H1 (cell line): ENCODE results near the gene TRIM32. TPM values are rescaled to one million over a fixed set of nuclear protein-coding genes. Genes with fewer than 3 reads are reported as not detected.

Source experiments
- CTCF ChIA-PET: fragments of 300-600 bp; sonication (Branson Sonifier 250); formaldehyde crosslinking; loops from one replicate; lab custom pipeline; 2021; ENCODE audit not compliant: partially characterized antibody; lab: Charles Lee
- POLR2A ChIA-PET: fragments of 300-600 bp; sonication (Branson Sonifier 250); formaldehyde crosslinking; loops from one replicate; lab custom pipeline; 2021; ENCODE audit warnings: inconsistent platforms; ENCODE audit not compliant: partially characterized antibody; lab: Charles Lee
- DNase-seq, 2 experiments: peaks; one replicate each; pipeline versions ENCODE4 v3.0.0 to v3.0.0-alpha.2; 2010 to 2022; ENCODE audit warnings: low spot score in 2 of 2, low read depth in 1 of 2, mixed read lengths in 1 of 2
- FAIRE-seq: peaks from 2 replicates; lab custom pipeline; 2011; peaks lifted over from hg19 to GRCh38; lab: Jason Lieb, UNC
- H2AFZ ChIP-seq: 2 replicates; pipeline ENCODE4 v1.8.1; 2012; ENCODE audit warnings: low read length, inconsistent platforms
- H2AK5ac ChIP-seq: 2 replicates; pipeline ENCODE4 v1.6.1; 2013; ENCODE audit warnings: low read depth, low read length
- H2BK120ac ChIP-seq: replicated peaks from 2 replicates; pipeline ENCODE3; 2013; ENCODE audit warnings: low read depth, low read length, inconsistent platforms
- H2BK12ac ChIP-seq: 2 replicates; pipeline ENCODE4 v1.6.1; 2013; ENCODE audit warnings: low read depth, low read length
- H2BK15ac ChIP-seq: 2 replicates; pipeline ENCODE4 v1.6.1; 2013; ENCODE audit warnings: low read length
- H2BK20ac ChIP-seq: 2 replicates; pipeline ENCODE4 v1.6.1; 2013; ENCODE audit warnings: low read length
- H2BK5ac ChIP-seq: 2 replicates; pipeline ENCODE4 v1.6.1; 2013; ENCODE audit warnings: low read depth, low read length
- H3K14ac ChIP-seq: 2 replicates; pipeline ENCODE4 v1.6.1; 2013; ENCODE audit warnings: inconsistent platforms; ENCODE audit not compliant: insufficient read length
- H3K18ac ChIP-seq: 2 replicates; pipeline ENCODE4 v1.6.1; 2013; ENCODE audit warnings: low read length; ENCODE audit errors: extremely low read depth
- H3K23ac ChIP-seq: 2 replicates; pipeline ENCODE4 v1.6.1; 2013; ENCODE audit warnings: inconsistent platforms; ENCODE audit not compliant: insufficient read length
- H3K23me2 ChIP-seq: 2 replicates; pipeline ENCODE4 v1.6.1; 2013; ENCODE audit warnings: low read depth, low read length
- H3K27ac ChIP-seq: 2 replicates; pipeline ENCODE4 v1.6.1; 2011; ENCODE audit warnings: low read depth, low read length, inconsistent platforms
- H3K27me3 ChIP-seq, 4 experiments: replicated peaks in 1 of 4; 1 replicate in 1 of 4; 2 replicates in 3 of 4; pipeline versions ENCODE4 v1.6.1 to v1.8.1; 2011 to 2013; ENCODE audit warnings: low read length in 3 of 4, mild to moderate bottlenecking in 3 of 4, inconsistent platforms in 2 of 4, mixed read lengths in 2 of 4, moderate library complexity in 1 of 4; ENCODE audit not compliant: control insufficient read depth in 3 of 4, insufficient read depth in 3 of 4; ENCODE audit errors: extremely low read depth in 1 of 4
- H3K36me3 ChIP-seq, 4 experiments: 2 replicates each; pipeline versions ENCODE4 v1.6.1 to v1.8.1; 2011 to 2013; ENCODE audit warnings: mild to moderate bottlenecking in 4 of 4, low read length in 3 of 4, moderate library complexity in 2 of 4, control low read depth in 1 of 4, inconsistent platforms in 1 of 4; ENCODE audit not compliant: insufficient read depth in 4 of 4, control insufficient read depth in 2 of 4
- H3K4ac ChIP-seq: replicated peaks from 2 replicates; pipeline ENCODE3; 2013; ENCODE audit warnings: low read length, low read depth, mixed read lengths, inconsistent platforms; ENCODE audit not compliant: insufficient read length
- H3K4me1 ChIP-seq, 4 experiments: replicated peaks in 1 of 4; 1 replicate in 1 of 4; 2 replicates in 3 of 4; pipeline versions ENCODE4 v1.6.1 to v1.8.1; 2011 to 2013; ENCODE audit warnings: low read length in 3 of 4, inconsistent platforms in 2 of 4, mixed read lengths in 1 of 4; ENCODE audit not compliant: insufficient read depth in 4 of 4, control insufficient read depth in 3 of 4
- H3K4me2 ChIP-seq, 2 experiments: 2 replicates each; pipeline versions ENCODE4 v1.6.1 to v1.8.1; 2011 to 2013; ENCODE audit warnings: low read depth in 2 of 2, low read length in 2 of 2, control low read depth in 1 of 2, inconsistent platforms in 1 of 2, mild to moderate bottlenecking in 1 of 2; ENCODE audit not compliant: insufficient read depth in 1 of 2
- H3K4me3 ChIP-seq, 4 experiments: fragments of 200-600, 300-600 bp in 1 of 4; sonication (generic), shearing (Covaris generic), sonication (Bioruptor Twin) in 1 of 4; 2 replicates each; pipeline versions ENCODE4 v1.5.1 to v1.8.1; 2011 to 2016; ENCODE audit warnings: low read length in 4 of 4, low read depth in 3 of 4, control low read depth in 2 of 4, inconsistent platforms in 2 of 4, mild to moderate bottlenecking in 2 of 4, mixed read lengths in 1 of 4, moderate library complexity in 1 of 4; ENCODE audit not compliant: insufficient read depth in 2 of 4; ENCODE audit errors: extremely low read depth in 1 of 4
- H3K56ac ChIP-seq: replicated peaks from 2 replicates; pipeline ENCODE3; 2013; ENCODE audit warnings: low read depth, mild to moderate bottlenecking, mixed read lengths, low read length, inconsistent platforms; ENCODE audit not compliant: insufficient read length
- H3K79me1 ChIP-seq: 2 replicates; pipeline ENCODE4 v1.6.1; 2013; ENCODE audit warnings: low read depth, low read length, control low read depth
- H3K79me2 ChIP-seq, 2 experiments: 2 replicates each; pipeline versions ENCODE4 v1.6.1 to v1.8.1; 2012 to 2013; ENCODE audit warnings: low read length in 2 of 2, mild to moderate bottlenecking in 2 of 2, inconsistent platforms in 1 of 2; ENCODE audit not compliant: insufficient read depth in 2 of 2, control insufficient read depth in 1 of 2
- H3K9ac ChIP-seq, 4 experiments: replicated peaks in 1 of 4; 1 replicate in 1 of 4; 2 replicates in 3 of 4; pipeline versions ENCODE4 v1.6.1 to v1.8.1; 2011 to 2013; ENCODE audit warnings: low read depth in 3 of 4, low read length in 3 of 4, control low read depth in 2 of 4, mild to moderate bottlenecking in 2 of 4, moderate library complexity in 2 of 4, inconsistent platforms in 1 of 4; ENCODE audit errors: extremely low read depth in 1 of 4
- H3K9me3 ChIP-seq, 2 experiments: 2 replicates each; pipeline versions ENCODE4 v1.6.1 to v1.8.1; 2012 to 2013; ENCODE audit warnings: mild to moderate bottlenecking in 2 of 2, moderate library complexity in 2 of 2, control low read depth in 1 of 2, inconsistent platforms in 1 of 2, low read depth in 1 of 2, low read length in 1 of 2, mixed read lengths in 1 of 2; ENCODE audit not compliant: insufficient read depth in 2 of 2
- H4K20me1 ChIP-seq, 2 experiments: replicated peaks in 1 of 2; 2 replicates each; pipeline versions ENCODE3 to v1.8.1; 2011 to 2013; ENCODE audit warnings: inconsistent platforms in 2 of 2, low read length in 2 of 2, mild to moderate bottlenecking in 1 of 2; ENCODE audit not compliant: insufficient read depth in 2 of 2, control insufficient read depth in 1 of 2
- H4K5ac ChIP-seq: 2 replicates; pipeline ENCODE4 v1.6.1; 2013; ENCODE audit warnings: low read length, low read depth, mixed read lengths, inconsistent platforms; ENCODE audit not compliant: insufficient read length
- H4K8ac ChIP-seq: 2 replicates; pipeline ENCODE4 v1.8.0; 2013; ENCODE audit warnings: mild to moderate bottlenecking, moderate library complexity, low read length, inconsistent platforms; ENCODE audit not compliant: insufficient read depth; ENCODE audit errors: extremely low read depth
- H4K91ac ChIP-seq: replicated peaks from 2 replicates; pipeline ENCODE3; 2013; ENCODE audit warnings: low read length, mixed read lengths, inconsistent platforms; ENCODE audit not compliant: insufficient read length
- ASH2L ChIP-seq: fragments of 200-600, 300-600 bp; sonication (generic); IDR thresholded peaks from one replicate; pipeline ENCODE4 v1.7.1; 2017; ENCODE audit warnings: low read length
- BCL11A ChIP-seq, 2 experiments: IDR thresholded peaks; one replicate each; pipeline ENCODE4 v1.6.1; 2011; ENCODE audit warnings: low read depth in 2 of 2, low read length in 2 of 2, mild to moderate bottlenecking in 2 of 2
- CBX8 ChIP-seq: fragments of 300-800, 300-1000 bp; sonication (generic); IDR thresholded peaks from 2 replicates; pipeline ENCODE4 v1.7.1; 2016; ENCODE audit warnings: low read depth, low read length, borderline replicate concordance
- CHD2 ChIP-seq: IDR thresholded peaks from 2 replicates; pipeline ENCODE4 v1.6.1; 2012; ENCODE audit warnings: low read length, improper control_type of control experiment
- POLR2A ChIP-seq, 2 experiments: IDR thresholded peaks; 1 replicate in 1 of 2; 2 replicates in 1 of 2; pipeline ENCODE4 v1.6.1; 2011; ENCODE audit warnings: low read depth in 2 of 2, low read length in 2 of 2, mild to moderate bottlenecking in 2 of 2; ENCODE audit errors: control extremely low read depth in 1 of 2
- SIN3A ChIP-seq, 2 experiments: IDR thresholded peaks in 1 of 2; conservative IDR thresholded peaks in 1 of 2; 2 replicates each; pipeline ENCODE4 v1.6.1; 2011 to 2012; ENCODE audit warnings: low read length in 2 of 2, improper control_type of control experiment in 1 of 2, low read depth in 1 of 2, mild to moderate bottlenecking in 1 of 2
- TCF12 ChIP-seq: IDR thresholded peaks from 2 replicates; pipeline ENCODE4 v1.6.1; 2011; ENCODE audit warnings: low read depth, mild to moderate bottlenecking, low read length
- WGBS, 2 experiments: shearing (Covaris generic) in 1 of 2; methylation state at CpG; one replicate each; pipeline versions ENCODE4 v1.1.6 to v1.1.7; 2013 to 2015; ENCODE audit warnings: low lambda C conversion rate in 2 of 2, mixed read lengths in 2 of 2, inconsistent platforms in 1 of 2, low coverage in 1 of 2, missing lambda C conversion rate in 1 of 2; ENCODE audit not compliant: insufficient replicate concordance in 2 of 2, insufficient coverage in 1 of 2, insufficient read length in 1 of 2; ENCODE audit errors: extremely low coverage in 1 of 2, missing lambda C conversion rate in 1 of 2; 5-methylcytosine and 5-hydroxymethylcytosine counted together
- polyA plus RNA-seq, 7 experiments: library from polyadenylated mRNA; depleted of rRNA in 3 of 7; stranded (reverse) in 5 of 7; unstranded in 2 of 7; fragments of >200 nt in 5 of 7; fragments of 200-250 nt in 2 of 7; gene quantifications; 1 replicate in 5 of 7; 2 replicates in 1 of 7; 4 replicates in 1 of 7; pipeline versions ENCODE4 v1.2.1 to v1.2.3, GENCODE V29; 2011 to 2013; ENCODE audit warnings: missing spikeins in 2 of 7, mixed read lengths in 2 of 7
- total RNA-seq: library from RNA; stranded (reverse); fragmentation: NEBNext Ultra II Directional; extraction: Animal tissue kit (Norgen Biotek cat#: 25700); gene quantifications from 2 replicates; pipeline ENCODE4 v1.2.1, GENCODE V29; 2021

Gene TRIM32
- total and polyA plus RNA-seq, 2 of the 8 experiments (the other 6 are each of a cell fraction or from before 2014, with no cell fraction given), result 10.5 to 17.3 TPM

- CTCF ChIA-PET, result interaction anchor here (0.6 to 3.8 kb wide), 10 partner anchors 11 to 1501 kb away, joined by 3 to 16 read pairs (median 3); no protein-coding TSS in a partner anchor
- POLR2A ChIA-PET, result no interaction called here
These were observed 18.0 kb upstream of the TRIM32 start for GRCh38 chr9:116668970-116669695.

More at GRCh38 chr9:116668970-116669695, 18.0 kb upstream of the TRIM32 start:
- H3K23me2 ChIP-seq, result no peaks in the 10 kb centered on the region
- no peak overlapping the region for H2BK12ac ChIP-seq
- H3K18ac ChIP-seq, result no peak overlapping the region
- WGBS, 2 experiments, result 94% methylated on average over 4 of the region's 4 CpGs; no CpG with 5 or more reads in 1 of the 2 experiments
- H3K79me2 ChIP-seq, result no peaks in the 10 kb centered on the region
- no peak for TF ChIP-seq POLR2A (IDR thresholded peaks at IDR 0.05; ENCODE audit: control extremely low read depth in 1 of 2, low read depth in 2 of 2, low read length in 2 of 2)
- no peak for TF ChIP-seq CBX8
- no peak for TF ChIP-seq SIN3A (conservative IDR thresholded peaks at IDR 0.05 in 1 of 2, IDR thresholded peaks at IDR 0.05 in 1 of 2; ENCODE audit: low read depth in 1 of 2, low read length in 2 of 2)
- no peak for TF ChIP-seq ASH2L
- TF ChIP-seq TCF12, result no peak
- TF ChIP-seq CHD2, result no peak
- no peak for TF ChIP-seq BCL11A (IDR thresholded peaks at IDR 0.05; ENCODE audit: low read depth in 2 of 2, low read length in 2 of 2)
- H2BK20ac ChIP-seq, result no peak overlapping the region
- no peak overlapping the region for H3K56ac ChIP-seq
- no peak overlapping the region for H3K4ac ChIP-seq
- no peak overlapping the region for H4K5ac ChIP-seq
- H3K9me3 ChIP-seq, result peaks cover 15 to 21% of the 10 kb centered on the region in 2 experiments; a peak in 3 of 4 replicates
- no peak overlapping the region for H2BK120ac ChIP-seq
- no peak overlapping the region for H3K14ac ChIP-seq
- H3K4me3 ChIP-seq, result no peak overlapping the region
- H3K27me3 ChIP-seq, result no peaks in the 10 kb centered on the region
- H4K8ac ChIP-seq, result no peak overlapping the region
- H3K9ac ChIP-seq, result no peak overlapping the region
- DNase-seq, result no peak
- no peak overlapping the region for H2BK5ac ChIP-seq
- no peak overlapping the region for H3K27ac ChIP-seq
- H3K79me1 ChIP-seq, result no peaks in the 10 kb centered on the region
- no peak overlapping the region for H2BK15ac ChIP-seq
- H3K4me1 ChIP-seq, result no peaks in the 10 kb centered on the region
- H3K36me3 ChIP-seq, result peaks cover 0 to 4% (median 1%) of the 10 kb centered on the region in 4 experiments; a peak in 2 of 8 replicates
- no peak overlapping the region for H2AFZ ChIP-seq
- H3K23ac ChIP-seq, result no peak overlapping the region
- H4K20me1 ChIP-seq, result no peaks in the 10 kb centered on the region
- H2AK5ac ChIP-seq, result no peak overlapping the region
- H4K91ac ChIP-seq, result no peak overlapping the region
- FAIRE-seq, result no peak
- no peak overlapping the region for H3K4me2 ChIP-seq
